CD4-positive, alpha-beta T cell treated with Interleukin-4 for 4 hours (primary cell): ENCODE data around the gene FBXO11.
"Not testable (repeated sequence)": the region's sequence is repeated elsewhere in the genome, so short reads cannot be mapped to it uniquely, and the experiment has no call there.

ENCODE experiments used
- DNase-seq: peaks from one replicate; pipeline ENCODE4 v3.0.0-alpha.2; 2020

Gene FBXO11

DNA sequence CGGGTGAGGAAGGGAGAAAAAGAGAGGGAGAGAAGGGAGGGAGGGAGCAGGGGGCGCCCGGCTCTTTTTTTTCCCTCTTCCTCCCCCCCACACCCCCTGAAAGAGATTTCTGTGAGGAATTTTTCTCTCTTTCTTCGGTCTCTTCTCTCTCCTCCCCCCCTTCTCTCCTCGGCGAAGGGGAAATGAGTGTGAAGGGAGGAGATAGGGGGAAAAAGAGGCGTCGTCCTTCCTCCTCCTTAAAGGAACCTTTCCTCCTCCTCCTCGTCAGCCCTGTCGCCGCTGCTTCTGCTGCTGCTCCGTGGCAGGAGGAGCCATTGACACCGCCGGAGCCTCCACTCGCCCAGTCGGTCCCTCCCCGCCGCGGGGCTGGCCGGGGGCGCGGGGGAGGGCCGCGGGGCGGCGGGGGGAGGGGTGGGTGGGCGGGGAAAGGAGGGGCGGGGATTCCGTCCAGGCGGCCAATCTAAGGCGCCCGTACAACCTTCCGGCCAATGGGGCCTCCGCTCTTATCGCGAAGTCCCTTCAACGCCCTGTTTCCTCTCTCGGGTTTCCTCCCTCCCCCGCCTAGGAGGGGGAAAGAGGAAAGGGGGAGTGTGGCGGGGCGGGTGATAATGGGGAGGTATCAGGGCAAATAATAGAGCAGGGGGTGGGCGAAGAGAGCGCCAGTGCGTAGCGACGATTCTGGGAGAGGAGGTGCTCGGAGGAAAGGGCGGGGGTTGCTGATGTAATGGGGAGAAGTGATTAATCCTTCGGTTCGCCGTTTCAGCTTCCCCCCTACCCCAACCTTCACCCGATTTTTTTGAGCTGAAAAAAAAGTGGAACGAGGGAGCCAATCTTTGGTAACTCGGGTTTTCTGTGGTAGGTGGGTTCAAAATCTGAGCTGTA is at the start of gene FBXO11:
FBXO11 (minus strand) TSS at position 342 of the 882 bp plus-strand sequence. CDS start 778 bp downstream, outside the sequence.
- DNase-seq, result peak; percentile 100

DNA sequence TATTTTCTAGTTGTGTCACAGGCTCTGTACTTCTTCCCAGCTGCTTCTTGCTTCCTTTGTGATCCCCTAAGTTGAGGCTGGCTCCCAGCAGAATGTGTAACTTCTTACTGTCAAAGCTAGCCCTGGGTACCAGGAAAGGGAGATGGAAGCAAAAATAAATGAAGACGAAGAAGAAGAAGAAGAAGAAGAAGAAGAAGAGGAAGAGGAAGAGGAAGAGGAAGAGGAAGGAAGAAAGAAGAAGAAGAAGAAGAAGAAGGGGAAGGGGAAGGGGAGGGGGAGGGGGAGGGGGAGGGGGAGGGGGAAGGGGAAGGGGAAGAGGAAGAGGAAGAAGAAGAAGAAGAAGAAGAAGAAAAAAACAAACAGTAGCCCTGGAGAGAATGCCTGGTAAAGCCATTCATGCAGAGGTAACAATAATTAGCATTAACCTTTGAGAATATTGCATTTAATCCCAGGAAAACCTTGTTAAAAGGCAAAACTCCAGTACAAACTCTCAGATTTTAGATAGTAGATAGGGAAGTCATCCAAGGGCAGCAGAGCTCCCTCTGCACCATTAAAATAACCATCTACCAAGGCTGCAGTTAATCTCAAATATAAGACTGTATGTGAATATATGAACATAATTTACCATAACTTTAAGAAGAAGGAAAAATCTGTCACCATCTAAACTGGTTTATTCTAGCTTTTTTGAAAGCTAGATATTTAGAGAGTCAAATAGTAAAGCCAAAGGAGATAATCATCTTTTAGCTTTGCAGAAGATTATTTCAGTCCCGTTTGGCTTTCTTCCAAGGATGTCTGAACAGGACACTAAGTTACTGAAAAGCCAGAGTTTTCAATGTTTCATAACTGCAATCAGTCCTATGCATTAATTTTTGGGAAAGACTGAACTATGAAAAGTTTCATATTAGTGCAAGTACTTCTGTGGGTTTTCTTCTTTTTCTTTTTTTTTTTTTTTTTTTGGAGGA is 44.3 kb upstream of the FBXO11 start:
- DNase-seq, result no peak

DNA sequence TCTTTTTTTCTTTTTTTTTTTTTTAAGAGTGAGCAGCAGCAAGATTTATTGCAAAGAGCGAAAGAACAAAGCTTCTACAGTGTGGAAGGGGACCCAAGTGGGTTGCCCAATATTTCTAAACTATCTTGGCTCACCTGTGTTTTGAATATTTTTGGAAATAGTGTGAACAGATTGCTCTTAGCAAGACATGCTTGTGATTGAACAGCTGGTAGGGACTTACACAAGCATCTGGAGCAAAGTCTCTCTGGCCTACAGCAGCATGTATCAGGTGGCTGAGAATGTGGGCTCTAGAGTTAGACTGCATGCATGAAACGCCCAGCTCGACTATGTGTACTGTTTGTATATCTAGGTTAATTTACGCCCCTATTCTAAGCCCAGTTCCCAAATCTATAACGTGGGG is 40.3 kb upstream of the FBXO11 start:
- DNase-seq, result no peak

DNA sequence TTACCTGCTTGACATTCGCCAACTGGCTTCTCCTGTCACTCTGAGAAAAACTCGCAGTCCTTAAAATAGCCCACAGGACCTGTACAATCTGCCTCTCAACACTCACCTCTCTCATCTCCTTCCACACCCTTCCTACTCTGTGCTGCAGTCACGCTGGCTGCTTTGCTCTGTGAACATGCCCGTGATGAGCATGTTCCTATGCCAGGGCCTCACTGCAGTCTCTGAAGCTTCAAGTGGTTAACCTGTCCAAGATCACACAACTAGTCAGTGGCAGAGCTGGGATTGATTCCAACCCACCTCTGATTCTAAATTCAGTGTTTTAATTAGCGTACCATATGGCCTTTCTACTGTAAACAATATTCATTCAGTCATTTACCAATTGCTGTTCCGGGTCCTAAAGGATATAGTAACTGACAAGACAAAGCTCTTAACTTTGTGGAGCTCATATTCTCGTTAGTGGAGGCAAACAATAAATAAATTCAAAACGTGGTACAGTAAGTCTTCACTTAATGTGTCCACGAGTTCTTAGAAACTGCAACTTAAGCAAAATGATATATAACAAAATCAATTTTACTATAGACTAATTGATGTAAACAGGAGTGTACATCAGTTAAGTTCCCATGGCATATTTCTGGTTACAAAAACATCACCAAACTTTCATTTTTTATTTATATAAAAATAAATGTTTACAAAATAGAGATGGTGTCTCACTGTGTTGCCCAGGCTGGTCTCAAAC is 38.9 kb upstream of the FBXO11 start:
- DNase-seq, result no peak

DNA sequence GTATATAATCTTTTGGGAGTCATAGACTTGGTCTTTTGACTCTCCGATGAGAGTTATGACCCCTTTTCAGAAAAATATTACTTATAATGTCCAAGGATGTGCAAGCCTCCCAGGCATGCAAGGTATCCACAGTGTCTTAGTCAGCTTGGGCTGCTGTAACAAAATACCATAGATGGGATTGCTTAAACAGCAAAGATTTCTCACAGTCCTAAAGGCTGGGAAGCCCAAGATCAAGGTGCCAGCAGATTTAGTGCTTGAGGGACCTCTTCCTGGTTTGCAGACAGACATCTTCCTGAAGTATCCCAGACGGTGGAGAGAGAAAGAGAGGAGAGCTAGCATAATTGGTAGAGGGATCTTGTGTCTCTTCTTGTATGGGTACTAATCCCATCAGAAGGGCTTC is 35.6 kb upstream of the FBXO11 start:
- no peak for DNase-seq

DNA sequence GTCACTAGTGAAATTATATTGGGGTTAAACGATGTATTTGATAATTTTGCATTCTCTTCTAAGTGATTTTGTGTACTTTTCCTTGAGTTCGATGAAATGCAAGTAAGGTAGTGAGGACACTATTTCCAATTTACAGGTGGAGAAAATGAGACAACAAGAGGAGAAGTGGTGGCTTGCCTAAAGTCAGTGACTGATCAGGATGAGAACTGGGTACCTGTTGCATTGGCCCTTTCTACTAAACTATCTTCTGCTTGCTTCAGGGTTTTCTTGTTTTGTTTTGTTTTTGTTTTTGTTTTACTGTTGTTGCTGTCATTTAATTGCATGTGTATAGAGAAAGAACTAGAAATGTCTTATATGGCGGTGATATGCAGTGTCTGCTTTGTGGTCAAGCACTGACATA is 31.4 kb upstream of the FBXO11 start:
- DNase-seq, result no peak

DNA sequence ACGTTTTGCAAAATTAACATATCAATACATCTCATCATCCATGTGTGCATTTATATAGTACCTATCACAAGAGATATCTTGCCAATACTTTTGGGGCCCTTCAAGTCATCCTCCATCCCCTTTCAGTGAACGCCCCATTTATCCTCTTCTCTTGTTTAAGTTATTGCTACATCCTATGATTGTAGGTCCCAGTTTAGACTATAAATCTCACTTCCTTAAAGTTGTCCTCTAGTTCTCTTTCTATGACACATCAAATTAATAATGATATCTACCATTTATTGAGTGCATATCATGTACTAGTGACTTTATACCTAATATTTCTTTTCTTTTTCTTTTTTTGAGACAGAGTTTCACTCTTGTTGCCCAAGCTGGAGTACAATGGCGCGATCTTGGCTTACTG is 28.8 kb upstream of the FBXO11 start:
- no peak for DNase-seq

DNA sequence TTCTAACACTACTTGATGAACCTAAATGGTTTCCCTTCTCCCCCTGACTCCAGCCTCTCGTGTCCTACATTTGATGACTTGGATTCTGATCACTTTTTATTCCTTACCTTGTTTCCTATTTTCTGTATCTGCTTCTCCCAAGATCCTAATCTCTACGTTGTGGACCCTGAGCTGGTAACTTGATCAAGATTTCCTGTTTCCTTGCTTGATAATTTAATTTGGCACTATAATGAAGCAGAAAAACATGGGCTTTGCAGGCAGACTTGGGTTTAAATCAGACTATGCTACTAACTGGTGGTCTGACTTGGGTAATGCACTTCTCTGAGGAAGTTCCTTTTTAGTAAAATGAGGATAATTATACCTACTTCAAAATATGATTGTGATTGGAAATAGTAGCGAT is 11.7 kb upstream of the FBXO11 start:
- no peak for DNase-seq

DNA sequence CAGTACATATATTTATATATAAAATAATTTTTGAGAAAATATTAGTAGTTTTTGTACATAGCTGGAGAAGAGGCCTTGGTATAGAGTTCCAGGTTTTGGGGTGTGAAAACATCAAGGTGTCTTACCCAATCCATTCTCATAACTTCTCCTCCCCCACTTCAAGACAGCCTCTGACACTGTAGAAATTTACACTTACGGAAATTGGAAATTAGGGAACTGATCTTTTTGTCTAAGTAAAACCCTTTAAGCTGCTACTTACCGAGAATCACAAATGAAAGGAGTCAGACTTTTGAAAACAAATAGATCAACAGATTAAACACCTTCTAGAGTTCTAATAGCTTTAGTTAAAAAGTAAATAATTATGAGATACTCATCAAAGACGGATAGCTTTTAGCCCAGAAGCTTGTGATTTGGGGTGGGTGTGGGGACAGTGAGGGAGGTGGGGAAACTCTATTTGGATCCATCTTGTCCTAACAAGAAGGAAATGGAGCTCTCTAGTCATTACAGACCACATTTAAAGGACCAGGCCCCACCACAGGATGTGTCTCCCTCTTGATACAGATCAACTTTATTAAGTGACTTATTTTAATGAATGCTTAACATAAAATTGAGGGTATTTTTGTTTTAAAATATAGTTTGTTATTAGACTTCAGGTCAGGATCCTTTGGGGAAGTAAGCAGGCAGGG is 11.1 kb upstream of the FBXO11 start:
- no peak for DNase-seq

DNA sequence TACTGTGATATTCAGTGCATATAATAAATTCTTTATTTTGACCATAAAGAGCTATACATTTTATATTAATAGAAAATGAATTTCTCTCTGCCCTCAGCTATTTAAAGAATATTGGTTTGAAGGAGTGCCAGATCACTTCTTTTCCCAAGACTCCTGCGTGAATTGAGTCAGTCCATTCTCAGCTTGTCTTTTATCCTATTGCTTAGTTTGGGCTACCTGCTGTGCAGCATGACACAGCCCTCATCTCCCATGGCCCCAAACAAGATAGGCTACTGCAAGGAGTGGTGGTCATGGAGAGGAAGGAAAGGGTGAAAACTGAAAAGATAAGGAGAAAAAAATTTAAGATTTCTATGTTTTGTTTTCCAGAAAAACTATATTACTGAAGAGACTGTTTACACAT is 10.1 kb upstream of the FBXO11 start:
- no peak for DNase-seq

DNA sequence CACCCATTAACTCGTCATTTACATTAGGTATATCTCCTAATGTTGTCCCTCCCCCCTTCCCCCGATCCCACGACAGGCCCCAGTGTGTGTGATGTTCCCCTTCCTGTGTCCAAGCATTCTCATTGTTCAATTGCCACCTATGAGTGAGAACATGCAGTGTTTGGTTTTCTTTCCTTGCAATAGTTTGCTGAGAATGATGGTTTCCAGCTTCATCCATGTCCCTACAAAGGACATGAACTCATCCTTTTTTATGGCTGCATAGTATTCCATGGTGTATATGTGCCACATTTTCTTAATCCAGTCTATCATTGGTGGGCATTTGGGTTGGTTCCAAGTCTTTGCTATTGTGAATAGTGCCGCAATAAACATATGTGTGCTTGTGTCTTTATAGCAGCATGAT is 4.4 kb upstream of the FBXO11 start:
- DNase-seq, result not testable (repeated sequence)

DNA sequence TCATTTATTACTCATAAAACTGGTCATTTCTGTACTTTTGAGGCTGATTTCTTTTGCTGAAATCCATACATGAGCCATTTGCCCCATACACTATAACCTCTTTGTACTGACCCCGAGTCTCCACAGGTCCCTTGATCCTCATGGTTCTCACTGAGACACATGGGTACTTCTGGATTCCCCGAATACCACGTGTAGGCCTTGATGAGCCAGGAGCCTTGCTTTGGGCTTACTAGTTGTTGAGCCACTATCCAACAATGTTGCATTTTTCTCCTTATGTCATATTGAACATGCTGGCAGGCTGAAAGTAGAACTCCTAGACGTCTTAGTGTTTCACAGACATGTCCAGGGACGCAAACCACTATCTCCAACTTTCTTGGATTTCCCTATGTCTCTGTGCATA is 2.4 kb upstream of the FBXO11 start:
- DNase-seq, result no peak

DNA sequence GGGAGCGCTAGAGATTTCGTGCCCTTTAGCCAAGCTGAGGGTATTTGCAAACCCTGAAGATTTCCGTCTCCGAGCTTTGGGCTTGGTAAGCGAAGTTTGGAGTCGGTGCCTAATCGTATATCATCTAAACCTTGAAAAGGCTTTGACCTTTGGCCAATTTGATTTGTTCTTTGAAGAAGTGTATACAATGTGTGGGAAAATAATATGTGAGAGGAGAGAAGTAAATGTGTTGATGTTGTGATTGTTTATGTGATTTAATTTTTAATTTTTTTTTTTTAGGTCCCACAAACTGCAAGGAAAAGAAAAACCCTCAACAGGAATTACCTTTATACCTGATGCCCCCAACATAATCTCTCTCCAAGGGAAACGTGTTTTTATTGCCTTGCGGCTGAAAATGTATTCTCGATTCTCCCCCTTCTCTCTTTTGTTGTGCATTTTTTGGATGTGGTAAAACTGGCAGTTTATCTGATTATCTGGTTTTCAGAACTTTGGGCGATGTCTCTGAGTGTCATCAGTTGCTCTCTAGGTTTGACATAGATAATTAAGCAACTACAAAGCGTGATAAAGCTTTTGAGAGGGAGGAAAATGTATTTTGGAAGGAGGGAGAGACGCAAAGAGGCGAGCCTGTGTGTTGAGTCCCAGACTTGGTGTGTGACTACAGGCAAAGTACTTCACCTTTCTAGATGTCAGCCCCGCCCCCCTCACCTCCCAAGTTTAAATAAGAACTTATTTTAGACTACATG is 912 bp upstream of the FBXO11 start:
- peak; percentile 71 for DNase-seq

DNA sequence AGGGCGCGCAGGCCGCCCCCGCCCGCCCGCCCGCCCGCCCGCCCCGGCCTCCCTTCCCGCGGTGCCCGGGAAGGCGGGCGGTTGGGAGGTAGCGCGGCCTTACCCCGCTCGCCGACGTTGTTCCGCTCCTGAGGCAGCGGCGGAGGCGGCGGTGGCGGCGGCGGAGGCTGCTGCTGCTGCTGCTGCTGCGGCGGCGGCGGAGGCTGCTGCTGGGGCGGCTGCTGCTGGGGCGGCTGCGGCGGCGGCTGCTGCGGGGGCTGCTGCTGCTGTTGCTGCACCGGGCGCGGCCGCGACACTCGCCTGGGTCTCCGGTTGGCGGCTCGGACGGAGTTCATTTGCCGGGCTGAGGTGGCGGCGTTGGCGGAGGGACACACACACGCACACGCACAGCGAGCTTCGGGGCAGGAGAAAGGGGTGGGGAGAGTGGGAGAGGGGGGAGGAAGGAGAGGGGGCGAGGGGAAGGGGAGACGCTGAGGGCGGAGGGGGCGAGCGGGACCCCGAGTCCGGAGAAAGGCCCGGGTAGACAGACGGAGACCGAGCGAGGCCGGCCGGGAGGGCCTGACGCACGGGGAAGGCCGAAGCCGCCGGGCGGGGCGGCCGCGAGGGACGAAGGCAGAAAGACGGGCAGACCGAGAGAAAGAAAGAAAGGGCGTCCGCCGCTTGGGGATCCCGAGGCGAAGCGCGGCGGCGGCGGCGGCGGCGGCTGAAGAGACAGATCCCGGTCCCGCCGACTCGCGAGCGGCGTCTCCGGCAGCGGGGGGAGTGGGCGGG is 727 bp downstream of the FBXO11 start:
- peak; percentile 52 for DNase-seq

DNA sequence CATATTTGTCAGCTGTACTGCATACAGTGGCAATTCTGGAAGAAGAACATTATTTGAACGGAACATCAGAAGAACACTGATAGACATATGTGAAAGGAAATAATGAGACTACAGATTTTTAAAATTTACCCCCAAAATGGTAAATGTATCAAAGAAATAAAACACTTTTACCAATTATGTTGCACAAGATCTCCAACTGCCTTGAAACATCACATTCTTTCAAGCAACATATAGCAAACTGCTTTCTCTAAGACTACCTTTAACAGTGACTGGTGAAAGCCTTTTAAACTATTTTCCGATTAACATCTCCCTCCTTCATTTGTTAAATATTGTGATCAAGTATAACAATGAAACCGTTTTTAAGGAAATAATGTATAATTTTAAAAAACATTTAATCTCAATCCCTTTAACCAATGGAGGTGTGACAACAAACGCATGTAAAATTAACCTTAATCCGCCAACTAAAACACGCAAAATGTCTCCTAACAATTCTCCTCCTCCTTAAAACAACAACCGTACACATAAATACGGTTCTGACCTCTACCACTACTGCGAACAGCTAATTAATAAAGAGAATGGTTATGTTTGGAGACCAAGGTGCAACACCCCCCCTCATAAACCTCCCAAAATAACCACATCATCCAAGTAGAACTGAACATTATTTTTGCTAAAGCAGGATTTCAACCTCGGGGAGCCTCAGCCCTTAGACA is 2.4 kb downstream of the FBXO11 start:
- no peak for DNase-seq

DNA sequence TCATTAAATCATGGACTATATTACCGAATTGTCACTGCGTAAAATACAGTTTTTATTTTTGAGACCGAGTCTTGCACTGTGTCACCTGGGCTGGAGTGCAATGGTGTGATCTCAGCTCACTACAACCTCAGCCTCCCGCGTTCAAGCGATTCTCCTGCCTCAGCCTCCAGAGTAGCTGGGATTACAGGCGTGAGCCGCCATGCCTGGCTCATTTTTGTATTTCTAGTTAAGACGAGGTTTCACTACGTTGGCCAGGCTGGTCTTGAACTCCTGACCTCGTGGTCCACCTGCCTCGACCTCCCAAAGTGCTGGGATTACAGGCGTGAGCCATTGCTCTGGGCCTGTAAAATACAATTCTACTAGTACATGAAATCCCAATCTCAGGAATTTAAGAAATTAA is 4.4 kb downstream of the FBXO11 start:
- DNase-seq, result not testable (repeated sequence)

DNA sequence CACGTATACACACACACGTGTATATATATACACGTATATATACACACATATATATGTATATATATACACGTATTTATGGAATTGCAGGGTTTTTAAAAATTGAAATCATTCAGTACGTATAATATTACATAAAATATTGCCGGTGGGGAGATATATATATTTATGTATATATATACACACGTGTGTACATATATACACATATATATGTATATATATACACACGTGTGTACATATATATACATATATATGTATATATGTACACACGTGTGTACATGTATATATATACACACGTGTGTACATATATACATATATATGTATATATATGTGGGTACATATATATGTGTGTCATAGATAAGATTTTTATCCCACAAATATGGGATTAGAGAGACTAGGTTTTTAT is 5.4 kb downstream of the FBXO11 start:
- no peak for DNase-seq

DNA sequence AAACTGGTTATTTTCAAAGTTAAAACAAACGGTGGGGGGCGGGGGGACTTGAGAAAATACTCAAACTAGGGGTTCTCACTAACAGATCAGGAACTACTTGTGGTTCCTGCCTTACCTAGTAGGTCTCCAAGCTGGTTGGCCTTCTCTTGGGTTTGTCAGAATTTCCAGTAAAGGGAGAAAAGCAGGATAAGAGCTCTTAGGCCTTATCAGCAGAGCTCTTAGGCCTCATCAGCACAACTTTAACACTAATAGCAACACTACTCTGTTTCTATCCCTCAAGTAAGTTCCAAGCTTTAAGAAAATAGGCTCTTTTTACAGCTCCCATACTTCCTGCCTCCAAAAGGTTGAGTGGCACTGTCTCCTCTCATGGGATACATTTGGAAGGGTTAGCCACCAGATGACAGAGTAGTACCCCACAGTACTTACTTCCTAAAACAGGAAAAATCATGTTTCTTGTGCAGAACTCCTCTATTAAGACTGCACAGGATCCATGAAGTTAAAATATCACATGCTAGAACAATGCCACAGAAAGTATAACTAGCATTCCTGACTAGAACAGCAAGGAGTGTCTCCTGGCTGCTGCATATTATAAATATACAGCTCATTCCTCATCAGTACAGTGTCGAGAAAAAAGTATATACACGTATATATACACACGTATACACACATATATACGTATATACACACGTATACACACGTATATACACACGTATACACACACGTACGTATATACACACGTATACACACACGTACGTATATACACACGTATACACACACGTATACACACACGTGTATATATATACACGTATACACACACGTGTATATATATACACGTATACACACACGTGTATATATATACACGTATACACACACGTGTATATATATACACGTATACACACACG is 6.1 kb downstream of the FBXO11 start:
- DNase-seq, result no peak
